Measurements from ENCODE around the gene CD109. TPM values are rescaled to one million over a fixed set of nuclear protein-coding genes. Genes with fewer than 3 reads are reported as not detected.
A peak's percentile ranks its signal among the peaks of the same experiment; 100 is the strongest.
"Not testable (repeated sequence)": the region's sequence is repeated elsewhere in the genome, so short reads cannot be mapped to it uniquely, and the experiment has no call there.

Gene CD109
- total RNA-seq, 1 experiment from 2014 or later = 47.3 TPM

GRCh38 chr6:73851048-73851447, 155.0 kb downstream of the CD109 start:
- not testable (repeated sequence) for H3K9me3 ChIP-seq (replicated peaks); H3K36me3 ChIP-seq; H3K27ac ChIP-seq

DNA sequence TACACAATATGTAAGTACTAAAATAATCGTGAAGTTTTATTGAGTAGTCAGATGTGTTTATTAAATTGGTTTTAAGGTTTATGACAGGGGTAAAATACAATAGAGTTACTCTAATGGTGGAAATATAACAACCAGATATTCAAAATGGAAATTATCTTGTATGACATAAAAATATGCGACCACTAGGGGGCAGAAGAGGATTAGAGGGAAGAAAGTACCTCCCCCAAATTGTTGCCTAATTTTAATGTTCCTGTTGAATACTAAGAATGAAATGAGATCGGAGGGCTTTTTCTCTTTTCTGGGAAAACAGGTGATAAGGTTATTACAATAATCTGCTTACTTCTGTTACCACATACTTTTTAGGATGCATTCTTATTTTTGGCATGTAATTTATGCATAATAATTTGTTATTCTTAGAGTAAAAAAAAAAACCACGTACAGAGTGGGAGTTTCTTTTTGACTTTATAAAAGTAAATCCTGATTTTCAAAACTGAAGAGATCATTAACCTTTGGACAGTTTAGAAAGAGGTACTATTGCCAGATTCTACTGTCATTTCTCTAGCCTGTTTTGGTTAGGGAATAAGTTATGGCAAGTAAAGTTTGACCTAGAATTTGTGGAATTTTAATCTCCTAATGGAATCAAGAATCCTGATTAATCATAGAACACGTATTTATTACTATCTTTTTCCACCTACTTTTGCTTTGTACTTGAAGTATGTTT, 159.2 kb downstream of the CD109 start:
- H3K4me3 ChIP-seq = no peak overlapping the region

More at GRCh38 chr6:73851048-73851447, 155.0 kb downstream of the CD109 start:
- not testable (repeated sequence) for DNase-seq (ENCODE audit: low read depth in 1 of 2, low spot score in 2 of 2); H3K4me3 ChIP-seq; H3K27me3 ChIP-seq (replicated peaks); H3K4me1 ChIP-seq (replicated peaks)

GRCh38 chr6:73857341-73857890, 161.4 kb downstream of the CD109 start:
- H3K27ac ChIP-seq = no peak overlapping the region
- H3K4me3 ChIP-seq = no peak overlapping the region
- no peaks in the 10 kb centered on the region for H3K27me3 ChIP-seq (replicated peaks)
- H3K36me3 ChIP-seq = no peaks in the 10 kb centered on the region
- no peaks in the 10 kb centered on the region for H3K9me3 ChIP-seq (replicated peaks)
- DNase-seq (ENCODE audit: low read depth in 1 of 2, low spot score in 2 of 2) = no peak
- no peaks in the 10 kb centered on the region for H3K4me1 ChIP-seq (replicated peaks)

More for the DNA sequence above, 159.2 kb downstream of the CD109 start:
- H3K36me3 ChIP-seq = no peaks in the 10 kb centered on the region
- no peaks in the 10 kb centered on the region for H3K27me3 ChIP-seq (replicated peaks)
- H3K27ac ChIP-seq = no peak overlapping the region
- no peaks in the 10 kb centered on the region for H3K9me3 ChIP-seq (replicated peaks)
- no peaks in the 10 kb centered on the region for H3K4me1 ChIP-seq (replicated peaks)
- peak in 1 of 2 experiments; percentile 43 for DNase-seq (ENCODE audit: low read depth in 1 of 2, low spot score in 2 of 2)

GRCh38 chr6:73858376-73858775, 162.4 kb downstream of the CD109 start:
- H3K27ac ChIP-seq = no peak overlapping the region
- H3K4me3 ChIP-seq = no peak overlapping the region
- no peaks in the 10 kb centered on the region for H3K36me3 ChIP-seq
- H3K4me1 ChIP-seq (replicated peaks) = no peaks in the 10 kb centered on the region
- no peaks in the 10 kb centered on the region for H3K9me3 ChIP-seq (replicated peaks)
- no peaks in the 10 kb centered on the region for H3K27me3 ChIP-seq (replicated peaks)
- no peak for DNase-seq (ENCODE audit: low read depth in 1 of 2, low spot score in 2 of 2)

DNA sequence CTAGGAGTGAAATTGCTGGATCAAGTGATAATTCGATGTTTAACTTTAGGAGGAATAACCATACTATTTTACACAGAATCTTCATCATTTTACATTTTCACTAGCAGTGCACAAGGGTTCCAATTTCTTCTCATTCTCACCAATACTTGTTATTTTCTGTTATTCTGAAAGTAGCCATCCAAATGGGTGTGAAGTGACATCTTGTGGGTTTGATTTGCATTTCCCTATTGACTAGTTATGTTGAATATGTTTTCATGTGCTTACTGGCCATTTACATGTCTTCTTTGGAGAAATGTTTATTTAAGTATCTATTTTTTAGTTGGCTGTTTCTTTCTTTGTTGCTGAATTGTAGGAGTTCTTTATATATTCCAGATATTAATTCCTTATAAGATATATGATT, 164.3 kb downstream of the CD109 start:
- no peaks in the 10 kb centered on the region for H3K36me3 ChIP-seq
- H3K9me3 ChIP-seq (replicated peaks) = no peaks in the 10 kb centered on the region
- H3K4me1 ChIP-seq (replicated peaks) = no peaks in the 10 kb centered on the region
- no peaks in the 10 kb centered on the region for H3K27me3 ChIP-seq (replicated peaks)
- H3K27ac ChIP-seq = no peak overlapping the region
- DNase-seq (ENCODE audit: low read depth in 1 of 2, low spot score in 2 of 2) = no peak
- no peak overlapping the region for H3K4me3 ChIP-seq

GRCh38 chr6:73866305-73866704, 170.3 kb downstream of the CD109 start:
- no peak for DNase-seq (ENCODE audit: low read depth in 1 of 2, low spot score in 2 of 2)
- Histone ChIP-seq H3K4me1 (replicated peaks) (no peaks in the 10 kb centered on the region), H3K9me3 (replicated peaks) (no peaks in the 10 kb centered on the region), H3K36me3 (no peaks in the 10 kb centered on the region), H3K4me3 (no peak overlapping the region), H3K27me3 (replicated peaks) (no peaks in the 10 kb centered on the region), H3K27ac (no peak overlapping the region)

DNA sequence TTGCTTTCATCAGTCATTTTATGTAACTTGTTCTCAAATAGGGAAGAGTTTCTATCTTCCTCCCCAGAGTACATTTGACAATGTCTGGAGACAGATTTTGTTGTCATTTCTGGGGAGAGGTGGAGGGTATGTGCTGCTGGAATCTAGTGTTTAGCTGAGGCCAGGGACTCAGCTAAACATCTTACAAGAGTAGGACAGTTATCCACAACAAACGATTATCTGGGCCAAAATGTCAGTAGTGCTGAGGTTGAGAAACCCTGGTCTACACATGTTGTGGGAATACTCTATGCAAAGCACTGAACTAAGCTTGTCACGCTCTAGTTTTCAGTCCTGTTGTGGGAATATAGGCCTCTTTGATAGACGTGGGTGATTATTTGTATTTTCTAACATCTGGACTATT, 171.4 kb downstream of the CD109 start:
- H3K36me3 ChIP-seq = no peaks in the 10 kb centered on the region
- no peak overlapping the region for H3K27ac ChIP-seq
- no peaks in the 10 kb centered on the region for H3K4me1 ChIP-seq (replicated peaks)
- no peak for DNase-seq (ENCODE audit: low read depth in 1 of 2, low spot score in 2 of 2)
- H3K27me3 ChIP-seq (replicated peaks) = no peaks in the 10 kb centered on the region
- no peaks in the 10 kb centered on the region for H3K9me3 ChIP-seq (replicated peaks)
- H3K4me3 ChIP-seq = no peak overlapping the region

- no peaks in the 10 kb centered on the region for H3K9me3 ChIP-seq (replicated peaks)
- H3K4me3 ChIP-seq = no peak overlapping the region
- no peaks in the 10 kb centered on the region for H3K27me3 ChIP-seq (replicated peaks)
- H3K27ac ChIP-seq = no peak overlapping the region
- no peaks in the 10 kb centered on the region for H3K4me1 ChIP-seq (replicated peaks)
- no peak for DNase-seq (ENCODE audit: low read depth in 1 of 2, low spot score in 2 of 2)
- H3K36me3 ChIP-seq = no peaks in the 10 kb centered on the region
Observed at GRCh38 chr6:73870907-73871306, 174.9 kb downstream of the CD109 start.

DNA sequence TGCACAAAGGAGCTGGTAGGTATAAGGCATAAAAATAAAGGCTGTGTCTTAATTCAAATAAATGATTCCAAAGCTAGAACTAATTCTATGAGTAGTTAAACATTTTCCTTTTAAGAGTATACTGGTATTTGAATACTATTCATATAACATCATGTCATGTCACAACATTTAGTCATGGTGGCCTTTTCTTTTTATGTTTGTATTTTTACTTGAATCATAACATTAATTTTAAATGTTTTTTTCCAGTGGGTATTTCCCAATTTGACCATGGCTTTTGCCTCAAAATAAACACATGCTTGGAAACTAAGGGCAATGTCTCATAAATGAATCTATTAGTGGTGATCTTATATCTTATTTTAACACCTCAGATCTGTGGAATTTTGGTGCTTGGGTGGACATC, 177.1 kb downstream of the CD109 start:
- H3K4me1 ChIP-seq (replicated peaks) = no peaks in the 10 kb centered on the region
- H3K27ac ChIP-seq = no peak overlapping the region
- no peak overlapping the region for H3K4me3 ChIP-seq
- H3K9me3 ChIP-seq (replicated peaks) = no peaks in the 10 kb centered on the region
- H3K36me3 ChIP-seq = no peaks in the 10 kb centered on the region
- no peaks in the 10 kb centered on the region for H3K27me3 ChIP-seq (replicated peaks)
- no peak for DNase-seq (ENCODE audit: low read depth in 1 of 2, low spot score in 2 of 2)

Other genes starting within 250 kb of the CD109 start
- 0.05 TPM in 1 of 2 replicates, not detected in the other for gene CGAS, start 243.9 kb upstream of the CD109 start, total RNA-seq (2014; rRNA removed; shearing (Covaris generic))
- 30.7 and 44.7 TPM in 2 replicates for gene MTO1, start 234.5 kb upstream of the CD109 start, total RNA-seq (2014; rRNA removed; shearing (Covaris generic))
- gene EEF1A1, start 175.2 kb upstream of the CD109 start, total RNA-seq (2014; rRNA removed; shearing (Covaris generic)) = 11,857 and 11,916 TPM in 2 replicates
- gene SLC17A5, start 42.2 kb upstream of the CD109 start, total RNA-seq (2014; rRNA removed; shearing (Covaris generic)) = 4.5 and 12.5 TPM in 2 replicates